ENCODE measurements around the gene EYS.
"Not testable (repeated sequence)": the region's sequence is repeated elsewhere in the genome, so short reads cannot be mapped to it uniquely, and the experiment has no call there.

GRCh38 chr6:65627434-65627999, 79.5 kb downstream of the EYS start:
- TF ChIP-seq, protein P1, sequence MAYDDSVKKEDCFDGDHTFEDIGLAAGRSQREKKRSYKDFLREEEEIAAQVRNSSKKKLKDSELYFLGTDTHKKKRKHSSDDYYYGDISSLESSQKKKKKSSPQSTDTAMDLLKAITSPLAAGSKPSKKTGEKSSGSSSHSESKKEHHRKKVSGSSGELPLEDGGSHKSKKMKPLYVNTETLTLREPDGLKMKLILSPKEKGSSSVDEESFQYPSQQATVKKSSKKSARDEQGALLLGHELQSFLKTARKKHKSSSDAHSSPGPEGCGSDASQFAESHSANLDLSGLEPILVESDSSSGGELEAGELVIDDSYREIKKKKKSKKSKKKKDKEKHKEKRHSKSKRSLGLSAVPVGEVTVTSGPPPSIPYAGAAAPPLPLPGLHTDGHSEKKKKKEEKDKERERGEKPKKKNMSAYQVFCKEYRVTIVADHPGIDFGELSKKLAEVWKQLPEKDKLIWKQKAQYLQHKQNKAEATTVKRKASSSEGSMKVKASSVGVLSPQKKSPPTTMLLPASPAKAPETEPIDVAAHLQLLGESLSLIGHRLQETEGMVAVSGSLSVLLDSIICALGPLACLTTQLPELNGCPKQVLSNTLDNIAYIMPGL (CRISPR knock-in tag; IDR thresholded peaks at IDR 0.05; ENCODE audit: borderline replicate concordance) = not testable (repeated sequence)
- not testable (repeated sequence) for TF ChIP-seq RAD21 (conservative IDR thresholded peaks at IDR 0.05 in 1 of 2, IDR thresholded peaks at IDR 0.05 in 1 of 2)
- TF ChIP-seq, protein P2, sequence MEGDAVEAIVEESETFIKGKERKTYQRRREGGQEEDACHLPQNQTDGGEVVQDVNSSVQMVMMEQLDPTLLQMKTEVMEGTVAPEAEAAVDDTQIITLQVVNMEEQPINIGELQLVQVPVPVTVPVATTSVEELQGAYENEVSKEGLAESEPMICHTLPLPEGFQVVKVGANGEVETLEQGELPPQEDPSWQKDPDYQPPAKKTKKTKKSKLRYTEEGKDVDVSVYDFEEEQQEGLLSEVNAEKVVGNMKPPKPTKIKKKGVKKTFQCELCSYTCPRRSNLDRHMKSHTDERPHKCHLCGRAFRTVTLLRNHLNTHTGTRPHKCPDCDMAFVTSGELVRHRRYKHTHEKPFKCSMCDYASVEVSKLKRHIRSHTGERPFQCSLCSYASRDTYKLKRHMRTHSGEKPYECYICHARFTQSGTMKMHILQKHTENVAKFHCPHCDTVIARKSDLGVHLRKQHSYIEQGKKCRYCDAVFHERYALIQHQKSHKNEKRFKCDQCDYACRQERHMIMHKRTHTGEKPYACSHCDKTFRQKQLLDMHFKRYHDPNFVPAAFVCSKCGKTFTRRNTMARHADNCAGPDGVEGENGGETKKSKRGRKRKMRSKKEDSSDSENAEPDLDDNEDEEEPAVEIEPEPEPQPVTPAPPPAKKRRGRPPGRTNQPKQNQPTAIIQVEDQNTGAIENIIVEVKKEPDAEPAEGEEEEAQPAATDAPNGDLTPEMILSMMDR (IDR thresholded peaks at IDR 0.05) = not testable (repeated sequence)

Measured in A549 (cell line).